DOHH2 (cell line): Measurements from ENCODE around the gene CMC1.

Source experiments
- H3F3A ChIP-seq: fragments of 200-600 bp; sonication (generic), shearing (Covaris generic); 2 replicates; pipeline ENCODE4 v1.6.0; 2016; ENCODE audit warnings: antibody characterized with exemption, mild to moderate bottlenecking; ENCODE audit not compliant: control insufficient read depth, insufficient read depth
- H3K27ac ChIP-seq: fragments of 200-600 bp; sonication (generic); 2 replicates; pipeline ENCODE4 v1.5.1; 2014; ENCODE audit warnings: low read depth, mild to moderate bottlenecking, low read length, moderate library complexity
- H3K27me3 ChIP-seq: fragments of 200-600 bp; sonication (generic); 2 replicates; pipeline ENCODE4 v1.6.1; 2014; ENCODE audit warnings: mild to moderate bottlenecking, low read length, mixed read lengths; ENCODE audit not compliant: control insufficient read depth
- H3K36me3 ChIP-seq: fragments of 200-600 bp; sonication (generic); 2 replicates; pipeline ENCODE4 v1.6.1; 2014; ENCODE audit warnings: mild to moderate bottlenecking, low read length, moderate library complexity, mixed read lengths; ENCODE audit not compliant: control insufficient read depth
- H3K4me1 ChIP-seq: fragments of 200-600 bp; sonication (generic); 2 replicates; pipeline ENCODE4 v1.6.1; 2014; ENCODE audit warnings: mild to moderate bottlenecking, low read length, mixed read lengths; ENCODE audit not compliant: control insufficient read depth
- H3K4me2 ChIP-seq: fragments of 200-600 bp; sonication (generic); 2 replicates; pipeline ENCODE4 v1.6.0; 2014; ENCODE audit warnings: mild to moderate bottlenecking, low read length, moderate library complexity
- H3K4me3 ChIP-seq: fragments of 200-600 bp; sonication (generic); 2 replicates; pipeline ENCODE4 v1.5.1; 2014; ENCODE audit warnings: mild to moderate bottlenecking, low read length, mixed read lengths
- H3K79me2 ChIP-seq: fragments of 200-600 bp; sonication (generic); 2 replicates; pipeline ENCODE4 v1.6.1; 2014; ENCODE audit warnings: mild to moderate bottlenecking, low read length, mixed read lengths; ENCODE audit not compliant: control insufficient read depth
- H3K9me2 ChIP-seq: fragments of 200-600 bp; sonication (generic); replicated peaks from 2 replicates; pipeline ENCODE4 v1.6.1; 2014; ENCODE audit warnings: mild to moderate bottlenecking, low read length, mixed read lengths; ENCODE audit not compliant: control insufficient read depth
- H3K9me3 ChIP-seq: fragments of 200-600 bp; sonication (generic); 2 replicates; pipeline ENCODE4 v1.6.1; 2014; ENCODE audit warnings: antibody characterized with exemption, low read length, mixed read lengths; ENCODE audit not compliant: control insufficient read depth, insufficient read depth
- H4K20me1 ChIP-seq: fragments of 200-600 bp; sonication (generic); 2 replicates; pipeline ENCODE4 v1.6.0; 2014; ENCODE audit warnings: low read depth, mild to moderate bottlenecking, antibody characterized with exemption, low read length, moderate library complexity; ENCODE audit not compliant: control insufficient read depth, insufficient read depth
- CTCF ChIP-seq: fragments of 200-600 bp; sonication (generic); IDR thresholded peaks from one replicate; pipeline ENCODE4 v1.5.1; 2014; ENCODE audit warnings: antibody characterized with exemption, mild to moderate bottlenecking, low read depth, low read length; ENCODE audit not compliant: poor library complexity, severe bottlenecking
- EZH2phosphoT487 ChIP-seq: fragments of 200-600 bp; sonication (generic); IDR thresholded peaks from 2 replicates; pipeline ENCODE4 v1.6.1; 2017; ENCODE audit warnings: borderline replicate concordance, mild to moderate bottlenecking, antibody characterized with exemption, low read length, moderate library complexity, mixed read lengths

Gene CMC1

GRCh38 chr3:28206479-28206878 lies 34.9 kb upstream of the CMC1 start:
- no peak for TF ChIP-seq CTCF
- no peak for TF ChIP-seq EZH2phosphoT487
- no peak overlapping the region for H3K27ac ChIP-seq
- H3K9me2 ChIP-seq = no peaks in the 10 kb centered on the region
- H4K20me1 ChIP-seq = no peaks in the 10 kb centered on the region
- no peak overlapping the region for H3K4me3 ChIP-seq
- H3K79me2 ChIP-seq = no peaks in the 10 kb centered on the region
- H3K4me2 ChIP-seq = no peak overlapping the region
- H3F3A ChIP-seq = no peaks in the 10 kb centered on the region
- H3K9me3 ChIP-seq = no peaks in the 10 kb centered on the region
- no peaks in the 10 kb centered on the region for H3K27me3 ChIP-seq
- H3K4me1 ChIP-seq = no peaks in the 10 kb centered on the region
- no peaks in the 10 kb centered on the region for H3K36me3 ChIP-seq

GRCh38 chr3:28207000-28207733 lies 34.3 kb upstream of the CMC1 start:
- no peaks in the 10 kb centered on the region for H3K9me2 ChIP-seq
- no peak for TF ChIP-seq EZH2phosphoT487
- no peak for TF ChIP-seq CTCF
- H3K4me2 ChIP-seq = no peak overlapping the region
- H3K4me3 ChIP-seq = no peak overlapping the region
- no peaks in the 10 kb centered on the region for H3F3A ChIP-seq
- H3K79me2 ChIP-seq = no peaks in the 10 kb centered on the region
- no peak overlapping the region for H3K27ac ChIP-seq
- no peaks in the 10 kb centered on the region for H4K20me1 ChIP-seq
- no peaks in the 10 kb centered on the region for H3K4me1 ChIP-seq
- no peaks in the 10 kb centered on the region for H3K27me3 ChIP-seq
- no peaks in the 10 kb centered on the region for H3K36me3 ChIP-seq
- no peaks in the 10 kb centered on the region for H3K9me3 ChIP-seq

- Histone ChIP-seq H3K27me3 (no peaks in the 10 kb centered on the region), H4K20me1 (no peaks in the 10 kb centered on the region), H3K27ac (no peak overlapping the region), H3K9me2 (no peaks in the 10 kb centered on the region), H3K36me3 (no peaks in the 10 kb centered on the region), H3F3A (no peaks in the 10 kb centered on the region), H3K4me1 (no peaks in the 10 kb centered on the region), H3K79me2 (no peaks in the 10 kb centered on the region), H3K9me3 (no peaks in the 10 kb centered on the region), H3K4me3 (no peak overlapping the region), H3K4me2 (no peak overlapping the region)
- TF ChIP-seq EZH2phosphoT487 (no peak), CTCF (no peak)
Observed at GRCh38 chr3:28210968-28211713, 30.3 kb upstream of the CMC1 start.
